Measurements from ENCODE around the gene GSX2.

The GSX2 gene

DNA sequence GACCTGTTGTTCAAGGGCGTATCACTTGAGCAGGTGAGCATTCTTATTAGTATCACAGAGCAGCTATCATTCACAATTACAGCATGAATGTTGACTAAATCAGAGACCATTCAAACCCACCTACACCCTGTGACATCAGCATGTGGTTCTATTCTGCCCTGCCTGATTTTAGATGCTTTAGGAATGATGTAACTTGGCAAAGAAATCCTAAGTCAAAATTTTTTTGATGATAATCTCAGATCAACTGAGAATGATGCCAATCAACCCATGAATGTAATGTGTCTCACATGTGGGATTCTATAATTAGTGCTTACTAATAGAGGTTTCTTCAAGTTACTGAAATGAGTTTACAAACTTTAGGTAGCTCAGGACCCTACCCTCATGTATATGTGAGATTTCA, 22.2 kb upstream of the GSX2 start:
- DNase-seq (ENCODE audit: low read depth) = no peak

- DNase-seq (ENCODE audit: low read depth) = no peak
Observed at GRCh38 chr4:54082168-54082567, 17.8 kb upstream of the GSX2 start.

DNA sequence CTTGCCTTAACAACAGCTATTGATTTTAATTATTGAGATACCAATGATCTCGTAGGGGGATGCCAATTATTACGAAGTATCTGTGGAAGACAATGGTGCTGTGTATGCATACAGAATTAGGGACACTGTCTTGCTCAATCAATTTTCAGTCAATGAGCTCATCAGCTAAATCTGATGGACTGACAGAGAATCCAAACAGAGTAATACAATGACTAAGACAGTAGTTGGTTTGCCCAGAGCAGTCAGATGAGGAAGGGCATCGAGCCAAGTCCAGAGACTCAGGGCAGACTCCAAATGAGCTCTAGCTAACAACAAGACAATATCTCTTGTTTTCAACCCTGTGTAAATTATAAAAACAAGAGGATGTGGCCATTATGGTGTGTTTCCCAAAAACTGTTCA, 14.7 kb upstream of the GSX2 start:
- DNase-seq (ENCODE audit: low read depth) = no peak

GRCh38 chr4:54089875-54090274, 10.1 kb upstream of the GSX2 start:
- no peak for DNase-seq (ENCODE audit: low read depth)

DNA sequence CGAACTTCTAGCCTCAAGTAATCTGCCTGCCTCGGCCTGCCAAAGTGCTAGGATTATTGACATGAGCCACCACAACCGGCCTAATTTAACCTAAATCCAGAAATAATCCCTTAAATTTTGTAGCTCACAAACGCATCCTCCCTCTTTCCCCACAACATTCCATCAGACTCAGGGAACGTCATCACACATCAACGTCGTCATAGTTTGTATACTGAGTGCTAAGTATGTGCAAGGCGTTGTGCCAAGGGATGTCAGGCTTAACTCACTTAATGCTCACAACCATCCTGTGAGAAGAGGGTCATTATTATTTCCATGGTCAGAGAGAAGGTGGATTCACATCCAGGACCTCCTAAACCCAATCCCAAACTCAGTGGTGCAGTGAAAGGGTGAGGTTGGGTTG, 9.6 kb upstream of the GSX2 start:
- DNase-seq (ENCODE audit: low read depth) = no peak

GRCh38 chr4:54090804-54091623, 8.9 kb upstream of the GSX2 start:
- no peak for DNase-seq (ENCODE audit: low read depth)

GRCh38 chr4:54091637-54092404, 8.1 kb upstream of the GSX2 start:
- peak; percentile 69 for DNase-seq (ENCODE audit: low read depth)

DNA sequence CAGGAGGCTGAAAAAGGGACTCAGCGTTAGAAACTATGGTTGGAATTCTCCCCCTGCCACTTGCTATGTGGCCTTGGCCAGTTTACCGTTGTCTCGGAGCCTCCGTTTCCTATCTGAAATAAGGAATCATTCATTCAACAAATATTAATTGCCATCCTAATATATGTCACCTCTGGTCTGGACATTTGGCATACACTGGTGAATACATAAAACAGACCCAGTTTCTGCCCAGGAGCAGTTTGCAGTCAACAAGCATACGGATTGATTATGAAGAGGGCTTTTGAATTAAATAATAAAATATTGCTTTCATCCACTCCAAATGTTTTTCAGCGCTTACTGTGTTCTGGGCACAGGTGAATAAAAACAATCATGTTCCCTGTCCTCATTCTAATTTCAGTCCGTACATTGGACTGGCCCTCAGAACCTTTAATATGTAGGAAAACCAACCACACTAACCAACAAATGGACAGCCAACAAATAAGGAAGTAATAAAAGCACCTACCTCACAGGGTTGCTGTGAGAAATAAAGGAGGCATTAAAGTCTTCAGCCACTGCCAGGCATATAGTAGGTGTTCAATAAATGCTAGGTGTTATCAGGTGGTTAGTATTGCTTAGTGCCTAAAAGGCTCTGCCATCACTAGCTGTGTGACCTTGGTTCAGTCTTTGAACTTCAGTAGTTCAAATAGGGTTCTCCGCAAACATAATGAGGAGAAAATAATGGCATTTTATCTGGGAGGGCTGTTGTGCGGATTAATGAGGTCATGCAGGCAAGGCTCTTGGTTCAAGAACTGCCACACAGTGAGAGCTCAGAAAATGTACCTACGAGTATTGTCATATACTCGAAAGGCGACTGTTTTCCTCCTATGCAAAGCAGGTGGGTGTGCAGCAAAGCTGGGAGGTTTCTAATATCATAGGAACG, 7.3 kb upstream of the GSX2 start:
- no peak for DNase-seq (ENCODE audit: low read depth)

- no peak for DNase-seq (ENCODE audit: low read depth)
Observed at GRCh38 chr4:54093324-54094240, 6.4 kb upstream of the GSX2 start.

DNA sequence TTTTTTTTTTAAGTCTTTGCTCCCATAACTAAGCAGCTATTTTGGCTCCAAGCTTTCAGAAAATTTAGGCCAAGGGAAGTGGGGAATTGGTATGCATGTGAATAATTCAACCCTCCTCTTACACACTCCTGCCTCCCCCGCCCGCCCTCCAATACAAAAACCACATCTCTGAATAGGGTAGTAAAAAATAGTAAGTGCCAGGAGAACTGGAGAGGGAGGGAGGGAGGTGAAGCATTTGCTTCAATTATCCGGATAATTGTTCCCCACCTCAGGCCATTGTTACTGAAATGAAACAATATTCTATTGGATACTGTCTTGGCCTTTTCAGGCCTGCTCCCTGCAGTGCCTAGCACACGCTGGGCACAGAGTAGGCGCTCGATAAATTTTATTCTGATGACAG, 5.5 kb upstream of the GSX2 start:
- DNase-seq (ENCODE audit: low read depth) = no peak

DNA sequence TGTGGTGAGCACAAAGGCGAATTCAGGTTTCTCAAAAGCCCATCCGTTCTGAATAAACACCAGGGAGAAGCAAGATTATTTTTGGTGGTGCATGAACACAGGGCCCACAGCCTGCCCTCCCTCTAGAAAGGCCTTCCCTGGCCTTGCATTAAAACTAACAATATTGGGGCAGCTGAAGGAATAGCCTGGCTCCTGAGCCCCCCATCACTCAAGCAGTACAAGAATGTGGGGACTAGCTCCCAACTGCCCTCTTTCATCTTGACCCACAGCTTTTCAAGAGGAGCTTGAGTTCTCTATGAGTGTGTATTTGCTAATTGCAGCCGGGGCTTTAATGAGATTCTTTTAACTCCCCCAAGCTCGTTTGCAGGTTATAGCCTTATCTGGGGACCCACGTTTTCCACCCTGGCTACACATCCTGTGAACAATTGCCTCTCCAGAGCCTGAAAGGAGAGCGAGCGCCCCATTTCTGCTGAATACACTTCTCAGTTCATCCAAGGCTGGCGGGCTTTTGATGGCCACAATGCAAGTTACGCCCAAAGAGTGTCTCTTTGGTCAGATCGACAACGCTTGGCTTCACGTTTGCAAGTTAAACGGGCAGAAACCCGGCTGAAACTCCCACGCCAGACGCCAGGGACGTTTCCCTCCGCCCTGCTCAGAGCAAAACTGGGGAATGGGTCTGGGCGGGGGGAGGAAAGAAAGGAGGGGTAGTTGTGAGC, 4.7 kb upstream of the GSX2 start:
- DNase-seq (ENCODE audit: low read depth) = no peak

DNA sequence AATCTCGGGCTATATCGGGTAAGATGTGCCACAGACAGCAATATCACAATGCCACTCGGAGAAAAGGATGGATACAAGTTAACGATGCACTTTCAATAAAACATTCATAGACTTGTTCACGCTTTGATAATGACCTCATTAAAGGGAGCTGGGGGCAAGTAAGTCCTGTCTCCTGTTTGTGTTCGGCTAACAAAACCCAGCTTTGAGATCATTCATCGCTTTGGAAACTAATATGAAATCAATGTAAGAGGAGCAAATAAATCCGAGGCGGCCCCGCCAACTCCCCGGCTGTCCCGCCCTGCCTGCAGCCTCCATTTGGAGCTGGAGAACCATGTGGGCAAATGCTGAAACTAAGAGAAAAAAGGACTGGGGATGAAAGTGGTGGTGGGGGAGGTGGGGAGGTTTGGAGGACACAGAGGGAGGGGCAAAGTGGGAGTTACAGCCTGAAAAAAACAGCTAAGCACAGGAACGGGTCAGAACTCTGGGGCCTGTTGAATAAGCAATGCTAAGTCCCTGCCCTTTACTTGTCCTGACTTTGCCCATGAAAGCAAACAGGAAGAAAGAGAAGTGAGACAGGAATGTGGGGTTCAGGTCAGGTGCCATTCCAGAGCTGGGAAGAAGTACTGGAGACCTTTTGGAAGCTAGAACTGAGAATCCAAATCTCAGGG, 3.5 kb upstream of the GSX2 start:
- DNase-seq (ENCODE audit: low read depth) = no peak

DNA sequence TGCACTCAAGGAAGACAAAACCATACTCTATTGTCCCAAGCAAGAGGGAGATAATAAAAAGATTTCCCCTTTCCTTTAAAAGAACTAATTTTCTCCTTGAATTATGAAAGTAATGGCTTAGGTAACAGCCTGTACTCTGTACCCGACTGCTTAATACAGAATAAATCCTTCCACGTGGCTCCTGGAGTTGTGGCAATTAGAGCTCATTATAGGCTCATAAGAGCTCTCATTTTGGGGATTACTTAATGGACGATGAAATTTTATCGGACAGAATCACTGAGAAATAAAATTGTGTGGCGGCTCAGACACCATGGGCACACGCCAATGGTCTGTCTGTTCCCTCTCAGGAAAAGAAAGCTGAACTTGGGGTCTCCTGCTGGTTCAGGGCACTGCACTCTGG, 2.8 kb upstream of the GSX2 start:
- DNase-seq (ENCODE audit: low read depth) = no peak

- no peak for DNase-seq (ENCODE audit: low read depth)
Observed at GRCh38 chr4:54098375-54098774, 1.6 kb upstream of the GSX2 start.

GRCh38 chr4:54099287-54099747, 646 bp upstream of the GSX2 start:
- no peak for DNase-seq (ENCODE audit: low read depth)

DNA sequence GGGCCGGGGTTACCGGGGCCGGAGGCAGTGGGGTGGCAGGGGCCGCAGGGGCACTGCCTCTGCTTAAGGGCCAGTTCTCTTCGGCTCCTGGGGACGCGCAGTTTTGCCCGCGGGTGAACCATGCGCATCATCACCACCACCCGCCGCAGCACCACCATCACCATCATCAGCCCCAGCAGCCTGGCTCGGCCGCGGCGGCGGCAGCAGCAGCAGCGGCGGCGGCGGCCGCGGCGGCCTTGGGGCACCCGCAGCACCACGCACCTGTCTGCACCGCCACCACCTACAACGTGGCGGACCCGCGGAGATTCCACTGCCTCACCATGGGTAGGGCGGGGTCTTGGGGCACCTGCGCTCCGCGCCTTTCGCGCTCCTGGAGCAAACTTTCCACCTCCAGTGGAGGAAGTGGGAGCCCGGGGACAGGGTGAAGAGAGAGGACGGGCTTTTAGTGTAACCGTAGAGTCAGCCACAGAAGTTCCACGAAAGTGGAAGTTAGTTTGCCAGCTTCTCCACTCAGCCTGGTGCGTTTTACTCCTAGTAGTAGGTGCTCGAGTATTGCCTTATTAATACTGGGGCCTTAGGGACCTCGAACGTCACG, 729 bp downstream of the GSX2 start:
- DNase-seq (ENCODE audit: low read depth) = no peak

DNA sequence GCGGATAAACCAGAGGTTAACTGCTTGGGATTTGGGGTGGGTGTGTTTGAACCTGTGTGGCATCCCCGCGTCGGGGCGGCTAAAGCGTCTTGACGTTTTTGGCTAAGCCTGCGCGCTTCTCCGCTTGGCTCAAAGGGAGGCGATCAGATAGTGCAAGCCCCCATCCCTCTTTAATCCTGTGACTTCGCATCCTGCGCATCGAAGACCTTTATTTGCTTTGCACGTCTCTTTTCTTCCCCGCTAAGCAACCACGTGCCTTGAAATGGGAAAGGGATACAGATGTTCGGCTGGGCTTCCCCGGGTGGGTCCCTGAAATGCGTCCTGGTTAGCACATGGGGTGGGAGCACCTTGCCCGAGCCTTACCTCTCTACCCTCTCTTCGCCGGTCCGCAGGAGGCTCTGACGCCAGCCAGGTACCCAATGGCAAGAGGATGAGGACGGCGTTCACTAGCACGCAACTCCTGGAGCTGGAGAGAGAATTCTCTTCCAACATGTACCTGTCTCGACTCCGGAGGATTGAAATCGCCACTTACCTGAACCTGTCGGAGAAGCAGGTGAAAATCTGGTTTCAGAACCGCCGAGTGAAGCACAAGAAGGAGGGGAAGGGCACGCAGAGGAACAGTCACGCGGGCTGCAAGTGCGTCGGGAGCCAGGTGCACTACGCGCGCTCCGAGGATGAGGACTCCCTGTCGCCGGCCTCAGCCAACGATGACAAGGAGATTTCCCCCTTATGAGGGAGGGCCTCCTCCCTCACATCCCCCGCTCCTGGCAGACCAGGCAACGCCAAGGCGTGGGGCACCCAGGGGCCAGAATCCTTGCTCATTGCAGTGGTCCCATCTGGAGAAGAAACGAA, 1.5 kb downstream of the GSX2 start:
- no peak for DNase-seq (ENCODE audit: low read depth)

- DNase-seq (ENCODE audit: low read depth) = no peak
Observed at GRCh38 chr4:54102531-54103106, 2.7 kb downstream of the GSX2 start.

Measured in T follicular helper cell (primary cell).